ENCODE measurements around the gene CSN3.

The CSN3 gene

DNA sequence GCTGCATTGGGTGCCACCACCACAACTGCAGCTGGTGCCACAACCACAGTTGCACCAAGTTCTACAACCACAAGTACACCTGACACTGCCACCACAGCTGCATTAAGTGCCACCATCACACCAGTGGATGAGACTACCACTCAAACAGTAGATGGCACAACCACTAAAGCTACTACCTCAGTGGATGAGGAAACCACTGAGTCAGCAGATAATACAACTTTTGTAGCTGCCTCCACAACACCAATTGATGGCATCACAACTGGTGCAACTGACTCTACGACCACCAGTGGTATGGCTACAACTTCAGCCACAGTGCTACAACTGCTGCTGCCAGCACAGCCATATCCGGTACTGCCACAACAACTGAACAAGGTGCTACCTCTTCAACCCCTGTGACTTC is 57.2 kb downstream of the CSN3 start:
- TF ChIP-seq, protein P1, sequence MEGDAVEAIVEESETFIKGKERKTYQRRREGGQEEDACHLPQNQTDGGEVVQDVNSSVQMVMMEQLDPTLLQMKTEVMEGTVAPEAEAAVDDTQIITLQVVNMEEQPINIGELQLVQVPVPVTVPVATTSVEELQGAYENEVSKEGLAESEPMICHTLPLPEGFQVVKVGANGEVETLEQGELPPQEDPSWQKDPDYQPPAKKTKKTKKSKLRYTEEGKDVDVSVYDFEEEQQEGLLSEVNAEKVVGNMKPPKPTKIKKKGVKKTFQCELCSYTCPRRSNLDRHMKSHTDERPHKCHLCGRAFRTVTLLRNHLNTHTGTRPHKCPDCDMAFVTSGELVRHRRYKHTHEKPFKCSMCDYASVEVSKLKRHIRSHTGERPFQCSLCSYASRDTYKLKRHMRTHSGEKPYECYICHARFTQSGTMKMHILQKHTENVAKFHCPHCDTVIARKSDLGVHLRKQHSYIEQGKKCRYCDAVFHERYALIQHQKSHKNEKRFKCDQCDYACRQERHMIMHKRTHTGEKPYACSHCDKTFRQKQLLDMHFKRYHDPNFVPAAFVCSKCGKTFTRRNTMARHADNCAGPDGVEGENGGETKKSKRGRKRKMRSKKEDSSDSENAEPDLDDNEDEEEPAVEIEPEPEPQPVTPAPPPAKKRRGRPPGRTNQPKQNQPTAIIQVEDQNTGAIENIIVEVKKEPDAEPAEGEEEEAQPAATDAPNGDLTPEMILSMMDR (IDR thresholded peaks at IDR 0.05; ENCODE audit: extremely low read depth, missing control alignments) = no peak
- DNase-seq (ENCODE audit: low spot score) = no peak

DNA sequence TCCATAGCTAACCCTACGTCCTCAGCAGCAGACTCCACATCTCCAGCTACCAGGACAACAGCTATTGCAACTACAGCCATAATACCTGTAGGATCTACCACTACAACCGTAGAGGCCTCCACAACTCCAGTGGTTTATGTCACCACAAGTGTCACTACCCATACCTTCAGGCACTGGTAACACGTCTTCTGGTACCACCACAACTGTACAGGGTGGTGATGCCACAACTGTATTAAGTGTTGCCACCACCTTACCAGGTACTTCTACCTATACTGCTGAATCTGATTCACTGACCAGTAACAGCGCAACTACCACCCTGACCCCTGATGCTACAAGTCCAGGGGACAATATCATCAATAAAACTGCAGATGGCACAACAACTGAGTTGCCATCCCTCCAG is 57.8 kb downstream of the CSN3 start:
- DNase-seq (ENCODE audit: low spot score) = no peak
- TF ChIP-seq, protein P1 (IDR thresholded peaks at IDR 0.05; ENCODE audit: extremely low read depth, missing control alignments) = no peak

Data from GM20000 (cell line).